HG03575 (cell line): ENCODE data around the gene MARS1.
"Not testable (repeated sequence)": the region's sequence is repeated elsewhere in the genome, so short reads cannot be mapped to it uniquely, and the experiment has no call there.

ENCODE experiments used
- ATAC-seq: cut with Tn5 transposase; IDR thresholded peaks from one replicate; pipeline ENCODE4 v1.9.1; 2021; ENCODE audit not compliant: unreplicated experiment, insufficient number of reproducible peaks, low FRiP score; ENCODE audit errors: extremely low read depth

MARS1 gene

GRCh38 chr12:57487597-57488401, at the start of gene MARS1:
Gene MARS1 (plus strand): TSS chr12:57488068. CDS start chr12:57488091, 23 bp downstream.
- ATAC-seq = peak; percentile 98

- ATAC-seq = no peak
Observed at GRCh38 chr12:57438400-57438799, 49.5 kb upstream of the MARS1 start.

- ATAC-seq = no peak
Observed at GRCh38 chr12:57439762-57440266, 48.1 kb upstream of the MARS1 start.

- not testable (repeated sequence) for ATAC-seq
Observed at GRCh38 chr12:57441393-57441792, 46.5 kb upstream of the MARS1 start.

- no peak for ATAC-seq
Observed at GRCh38 chr12:57441846-57442427, 45.9 kb upstream of the MARS1 start.

GRCh38 chr12:57444337-57444736, 43.5 kb upstream of the MARS1 start:
- not testable (repeated sequence) for ATAC-seq

GRCh38 chr12:57444744-57445143, 43.1 kb upstream of the MARS1 start:
- no peak for ATAC-seq

GRCh38 chr12:57446292-57446960, 41.4 kb upstream of the MARS1 start:
- no peak for ATAC-seq

GRCh38 chr12:57448669-57449068, 39.2 kb upstream of the MARS1 start:
- ATAC-seq = no peak

- no peak for ATAC-seq
Observed at GRCh38 chr12:57449375-57449774, 38.5 kb upstream of the MARS1 start.

- ATAC-seq = no peak
Observed at GRCh38 chr12:57450057-57450456, 37.8 kb upstream of the MARS1 start.

GRCh38 chr12:57451233-57451778, 36.6 kb upstream of the MARS1 start:
- ATAC-seq = no peak

- ATAC-seq = no peak
Observed at GRCh38 chr12:57452181-57452936, 35.5 kb upstream of the MARS1 start.

GRCh38 chr12:57452937-57453509, 34.8 kb upstream of the MARS1 start:
- ATAC-seq = no peak

- no peak for ATAC-seq
Observed at GRCh38 chr12:57454213-57454565, 33.7 kb upstream of the MARS1 start.

- no peak for ATAC-seq
Observed at GRCh38 chr12:57454566-57455373, 33.1 kb upstream of the MARS1 start, which contains the start of gene INHBE. Gene INHBE (plus strand): TSS chr12:57455307. CDS start chr12:57455537, 230 bp downstream.

GRCh38 chr12:57455374-57456144, 32.3 kb upstream of the MARS1 start:
- ATAC-seq = no peak
